HCT116 (cell line): ENCODE measurements around the gene CUZD1. TPM values are rescaled to one million over a fixed set of nuclear protein-coding genes. Genes with fewer than 3 reads are reported as not detected.

ENCODE experiments used
- ATAC-seq: fragments of 200-7000 bp; cut with Tn5 transposase; 2 replicates; pipeline ENCODE4 v1.9.1; 2020; ENCODE audit warnings: mild to moderate bottlenecking, moderate library complexity
- Bru-seq: library from RNA; stranded (reverse); fragments of 400-500 nt; gene quantifications from one replicate; lab custom pipeline; 2021; lab: Mats Ljungman, UMichigan
- BruChase-seq, 2 experiments: library from RNA; stranded (reverse); fragments of 400-500 nt; gene quantifications; one replicate each; lab custom pipeline; 2021; lab: Mats Ljungman, UMichigan
- BruUV-seq: library from RNA; stranded (reverse); fragments of 400-500 nt; replicated peaks from 2 replicates; lab custom pipeline; 2021; lab: Mats Ljungman, UMichigan
- CTCF ChIA-PET: fragments of 300-600 bp; sonication (Branson Sonifier 250); formaldehyde crosslinking; loops from one replicate; lab custom pipeline; 2021; ENCODE audit warnings: antibody characterized with exemption; lab: Charles Lee
- POLR2A ChIA-PET: fragments of 300-600, 350-600 bp; sonication (Branson Sonifier 250); formaldehyde crosslinking; loops from one replicate; lab custom pipeline; 2021; ENCODE audit warnings: antibody characterized with exemption; lab: Charles Lee
- RAD21 ChIA-PET, 2 experiments: fragments of 300-600 bp; sonication (Branson Sonifier 250); formaldehyde crosslinking; loops; one replicate each; lab custom pipeline; 2023; ENCODE audit warnings: low total read pairs in 2 of 2; ENCODE audit not compliant: uncharacterized antibody in 2 of 2, unreplicated experiment in 2 of 2, low non-redundant PET in 1 of 2; lab: Charles Lee
- DNase-seq: peaks from one replicate; pipeline ENCODE4 v3.0.0-alpha.2; 2010; ENCODE audit warnings: low read depth, low spot score
- H2AFZ ChIP-seq: fragments of 200-600 bp; shearing (Covaris generic), sonication (generic); 2 replicates; pipeline ENCODE4 v1.6.1; 2017; ENCODE audit warnings: low read depth, mixed run types, mixed read lengths, antibody characterized with exemption, low read length; ENCODE audit not compliant: poor library complexity, severe bottlenecking
- H3K27ac ChIP-seq: 2 replicates; pipeline ENCODE4 v1.5.1; 2012; ENCODE audit warnings: low read depth, low read length
- H3K27me3 ChIP-seq: fragments of 200-600 bp; sonication (generic); 2 replicates; pipeline ENCODE4 v1.6.1; 2016; ENCODE audit warnings: mixed run types, low read length, mixed read lengths; ENCODE audit not compliant: insufficient read depth
- H3K36me3 ChIP-seq, 2 experiments: fragments of 200-500 bp in 1 of 2; fragments of 200-600 bp in 1 of 2; sonication (Bioruptor generic) in 1 of 2; sonication (generic) in 1 of 2; 2 replicates each; pipeline versions ENCODE4 v1.5.1 to v1.6.1; 2014 to 2016; ENCODE audit warnings: low read length in 2 of 2, inconsistent platforms in 1 of 2, mixed read lengths in 1 of 2, mixed run types in 1 of 2; ENCODE audit not compliant: insufficient read depth in 2 of 2, control insufficient read depth in 1 of 2
- H3K4me1 ChIP-seq, 2 experiments: fragments of 200-600 bp in 1 of 2; sonication (generic) in 1 of 2; 2 replicates each; pipeline versions ENCODE4 v1.5.1 to v1.6.1; 2012 to 2017; ENCODE audit warnings: low read length in 2 of 2, inconsistent platforms in 1 of 2, mild to moderate bottlenecking in 1 of 2, mixed read lengths in 1 of 2, mixed run types in 1 of 2, moderate library complexity in 1 of 2; ENCODE audit not compliant: insufficient read depth in 2 of 2, control insufficient read depth in 1 of 2
- H3K4me2 ChIP-seq: fragments of 200-600 bp; sonication (generic); 2 replicates; pipeline ENCODE4 v1.6.1; 2017; ENCODE audit warnings: mixed run types, low read length, mixed read lengths
- H3K4me3 ChIP-seq, 2 experiments: fragments of 200-600 bp in 1 of 2; sonication (generic) in 1 of 2; replicated peaks in 1 of 2; 2 replicates each; pipeline ENCODE4 v1.5.1; 2011 to 2016; ENCODE audit warnings: low read length in 2 of 2, control low read depth in 1 of 2, low read depth in 1 of 2, mild to moderate bottlenecking in 1 of 2, mixed read lengths in 1 of 2, mixed run types in 1 of 2
- H3K79me2 ChIP-seq: fragments of 200-600 bp; sonication (generic); 2 replicates; pipeline ENCODE4 v1.6.1; 2017; ENCODE audit warnings: mild to moderate bottlenecking, mixed run types, low read length, moderate library complexity, mixed read lengths; ENCODE audit not compliant: insufficient read depth
- H3K9ac ChIP-seq: fragments of 200-600 bp; sonication (generic); 2 replicates; pipeline ENCODE4 v1.6.1; 2016; ENCODE audit warnings: low read length, mixed read lengths
- H3K9me2 ChIP-seq: fragments of 200-600 bp; sonication (generic), shearing (Covaris generic); 2 replicates; pipeline ENCODE4 v1.6.1; 2017; ENCODE audit warnings: mixed run types, mild to moderate bottlenecking, moderate library complexity; ENCODE audit not compliant: insufficient read depth
- H3K9me3 ChIP-seq, 2 experiments: fragments of 200-500 bp in 1 of 2; fragments of 200-600 bp in 1 of 2; sonication (Bioruptor generic) in 1 of 2; sonication (generic) in 1 of 2; 2 replicates each; pipeline ENCODE4 v1.6.1; 2014 to 2017; ENCODE audit warnings: low read length in 2 of 2, mixed read lengths in 2 of 2, inconsistent platforms in 1 of 2, low read depth in 1 of 2, mild to moderate bottlenecking in 1 of 2, mixed run types in 1 of 2, moderate library complexity in 1 of 2; ENCODE audit not compliant: control insufficient read depth in 1 of 2, insufficient read depth in 1 of 2
- H4K20me1 ChIP-seq: fragments of 200-600 bp; sonication (generic), shearing (Covaris generic); 2 replicates; pipeline ENCODE4 v1.6.1; 2017; ENCODE audit warnings: mixed run types, mild to moderate bottlenecking, moderate library complexity; ENCODE audit not compliant: insufficient read depth
- CEBPB ChIP-seq: IDR thresholded peaks from 2 replicates; pipeline ENCODE4 v1.6.1; 2012; ENCODE audit warnings: low read depth
- EZH2 ChIP-seq: fragments of 200-600 bp; sonication (generic); IDR thresholded peaks from 2 replicates; pipeline ENCODE4 v1.6.1; 2017; ENCODE audit warnings: antibody characterized with exemption, mixed run types
- EZH2phosphoT487 ChIP-seq: fragments of 200-600 bp; IDR thresholded peaks from 2 replicates; pipeline ENCODE4 v1.6.1; 2018; ENCODE audit warnings: antibody characterized with exemption, borderline replicate concordance
- FOSL1 ChIP-seq: IDR thresholded peaks from 2 replicates; pipeline ENCODE4 v1.6.1; 2012; ENCODE audit warnings: low read depth
- JUND ChIP-seq: IDR thresholded peaks from 2 replicates; pipeline ENCODE4 v1.6.1; 2012
- POLR2A ChIP-seq: IDR thresholded peaks from 2 replicates; pipeline ENCODE4 v1.7.0; 2011; ENCODE audit warnings: borderline replicate concordance; ENCODE audit not compliant: insufficient read depth, insufficient read length; ENCODE audit errors: extremely low read depth
- POLR2AphosphoS5 ChIP-seq: IDR thresholded peaks from 2 replicates; pipeline ENCODE4 v1.6.1; 2011; ENCODE audit warnings: mild to moderate bottlenecking, low read depth, low read length, moderate library complexity
- SIN3A ChIP-seq: IDR thresholded peaks from 2 replicates; pipeline ENCODE4 v1.6.1; 2012; ENCODE audit warnings: low read depth
- SP1 ChIP-seq: IDR thresholded peaks from 2 replicates; pipeline ENCODE4 v1.6.1; 2012; ENCODE audit warnings: low read depth
- SRF ChIP-seq: IDR thresholded peaks from 2 replicates; pipeline ENCODE4 v1.6.1; 2012; ENCODE audit warnings: low read depth
- TCF7L2 ChIP-seq: IDR thresholded peaks from 2 replicates; pipeline ENCODE4 v1.7.0; 2011; ENCODE audit warnings: borderline replicate concordance, inconsistent platforms; ENCODE audit not compliant: insufficient read depth, insufficient read length; ENCODE audit errors: extremely low read depth
- YY1 ChIP-seq: IDR thresholded peaks from 2 replicates; pipeline ENCODE4 v1.6.1; 2011; ENCODE audit warnings: low read length, low read depth, moderate library complexity, mild to moderate bottlenecking; ENCODE audit not compliant: insufficient replicate concordance; ENCODE audit errors: extremely low read depth
- ZFX ChIP-seq: fragments of 450-650 bp; IDR thresholded peaks from 2 replicates; pipeline ENCODE4 v1.6.1; 2017
- ZNF274 ChIP-seq: fragments of 200-500 bp; sonication (Bioruptor generic); IDR thresholded peaks from 2 replicates; pipeline ENCODE4 v1.6.1; 2014; ENCODE audit warnings: mild to moderate bottlenecking, low read depth, low read length, inconsistent platforms
- intact Hi-C: fragments of 100-400 bp; cut with micrococcal nuclease; formaldehyde crosslinking; loops from 2 replicates; pipeline ENCODE4 v1.10.0; 2022
- long read RNA-seq: library from polyadenylated mRNA; unstranded; transcript quantifications from one replicate; pipeline ENCODE4 v2.0.0, GENCODE V29; 2021; ENCODE audit not compliant: unreplicated experiment
- polyA plus RNA-seq: library from polyadenylated mRNA; unstranded; fragments of >200 nt; gene quantifications from 2 replicates; pipeline ENCODE4 v1.2.1, GENCODE V29; 2012; ENCODE audit warnings: missing spikeins
- total RNA-seq: library from RNA; stranded (reverse); gene quantifications from one replicate; pipeline ENCODE4 v1.2.1, GENCODE V29; 2021; ENCODE audit not compliant: unreplicated experiment
- TF ChIP-seq, protein P1 (sequence below): IDR thresholded peaks from 2 replicates; pipeline ENCODE4 v1.6.1; 2012; ENCODE audit warnings: low read depth
- TF ChIP-seq, protein P2 (sequence below): IDR thresholded peaks from 2 replicates; pipeline ENCODE4 v1.6.1; 2012
- TF ChIP-seq, protein P3 (sequence below), 3 experiments: fragments of 200-600 bp in 1 of 3; sonication (generic) in 1 of 3; IDR thresholded peaks in 2 of 3; conservative IDR thresholded peaks in 1 of 3; 2 replicates each; pipeline ENCODE4 v1.5.1; 2012 to 2017; ENCODE audit warnings: low read depth in 2 of 3, low read length in 2 of 3, antibody characterized with exemption in 1 of 3, borderline replicate concordance in 1 of 3, control low read depth in 1 of 3, mild to moderate bottlenecking in 1 of 3, mixed read lengths in 1 of 3, mixed run types in 1 of 3, moderate library complexity in 1 of 3; ENCODE audit not compliant: insufficient read depth in 1 of 3
- TF ChIP-seq, protein P4 (sequence below): IDR thresholded peaks from 2 replicates; pipeline ENCODE4 v1.6.1; 2012

The CUZD1 gene, protein sequence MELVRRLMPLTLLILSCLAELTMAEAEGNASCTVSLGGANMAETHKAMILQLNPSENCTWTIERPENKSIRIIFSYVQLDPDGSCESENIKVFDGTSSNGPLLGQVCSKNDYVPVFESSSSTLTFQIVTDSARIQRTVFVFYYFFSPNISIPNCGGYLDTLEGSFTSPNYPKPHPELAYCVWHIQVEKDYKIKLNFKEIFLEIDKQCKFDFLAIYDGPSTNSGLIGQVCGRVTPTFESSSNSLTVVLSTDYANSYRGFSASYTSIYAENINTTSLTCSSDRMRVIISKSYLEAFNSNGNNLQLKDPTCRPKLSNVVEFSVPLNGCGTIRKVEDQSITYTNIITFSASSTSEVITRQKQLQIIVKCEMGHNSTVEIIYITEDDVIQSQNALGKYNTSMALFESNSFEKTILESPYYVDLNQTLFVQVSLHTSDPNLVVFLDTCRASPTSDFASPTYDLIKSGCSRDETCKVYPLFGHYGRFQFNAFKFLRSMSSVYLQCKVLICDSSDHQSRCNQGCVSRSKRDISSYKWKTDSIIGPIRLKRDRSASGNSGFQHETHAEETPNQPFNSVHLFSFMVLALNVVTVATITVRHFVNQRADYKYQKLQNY
- total RNA-seq = 1.7 TPM
- 0.21 and 0.31 TPM in 2 replicates for polyA plus RNA-seq
- Bru-seq, nascent RNA = percentile 46 among the genes with signal in this experiment
- percentile 34 among the genes with signal in this experiment for BruChase-seq, experiment 1, labeled RNA remaining after a 6-hour chase
- BruChase-seq, experiment 2, labeled RNA remaining after a 2-hour chase = percentile 38 among the genes with signal in this experiment
- long read RNA-seq, partial matches to known transcripts = 1 of 1 reads
- long read RNA-seq, other reads (novel, unspliced or antisense) = 0 of 1 reads

DNA sequence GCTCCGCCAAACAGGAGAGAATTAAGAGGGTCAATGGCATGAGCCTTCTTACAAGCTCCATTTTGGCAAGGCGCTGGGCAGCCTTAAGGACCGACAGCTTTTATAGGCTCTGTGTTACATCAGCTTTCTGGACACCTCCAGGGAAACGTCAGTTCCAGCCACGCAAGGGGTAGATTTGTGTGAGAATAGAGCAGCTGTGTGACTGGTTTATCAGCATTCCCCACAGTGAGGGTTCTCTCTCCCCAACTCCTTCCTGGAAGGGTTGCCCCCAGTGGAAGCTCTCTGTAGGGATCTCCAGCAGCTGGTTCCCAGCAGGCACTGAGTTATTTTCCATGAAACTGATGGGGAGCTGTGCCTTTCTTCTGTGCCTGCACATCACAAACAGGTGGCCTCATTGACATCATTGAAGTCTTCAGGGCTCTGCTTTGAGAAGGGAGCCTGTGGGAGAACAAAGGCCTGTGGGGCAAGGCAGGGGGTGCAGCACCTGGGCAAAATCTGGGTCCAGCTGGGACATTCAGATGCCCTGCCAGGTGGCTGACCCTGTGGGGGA lies at the start of gene CUZD1:
Gene CUZD1, minus strand, starts transcription at position 75 of the 550 bp plus-strand sequence. Its CDS starts 14 bp downstream, at position 61.
- no peak within 1 kb of the TSS for H3K27ac ChIP-seq
- intact Hi-C loops = no loop called here
- H3K27me3 ChIP-seq = no peaks in the 10 kb centered on the region
- no peak within 1 kb of the TSS for H3K4me3 ChIP-seq
- ChIA-PET CTCF (no interaction called here), POLR2A (no interaction called here), RAD21 (no interaction called here)
- H3K9me2 ChIP-seq = no peaks in the 10 kb centered on the region
- H3K4me1 ChIP-seq = peaks cover 0 to 4% of the 10 kb centered on the region in 2 experiments; a peak in 2 of 4 replicates
- H3K9me3 ChIP-seq = no peaks in the 10 kb centered on the region; a peak in 1 of 4 replicates
- no peak within 1 kb of the TSS for H3K9ac ChIP-seq
- H4K20me1 ChIP-seq = no peaks in the 10 kb centered on the region
- DNase-seq (no peak), ATAC-seq (0 out of 2 replicates have a peak, but pooled peaks have one; percentile 17)
- no peak within 1 kb of the TSS for H3K4me2 ChIP-seq
- H3K79me2 ChIP-seq = no peaks in the 10 kb centered on the region; the same call in 1 of the 2 replicates
- BruUV-seq = no TSS peak
- no peak within 1 kb of the TSS for H2AFZ ChIP-seq
- no peaks in the 10 kb centered on the region for H3K36me3 ChIP-seq
- TF ChIP-seq POLR2A (no peak), EZH2phosphoT487 (no peak), TCF7L2 (no peak), YY1 (no peak), CEBPB (no peak), FOSL1 (no peak), ZFX (no peak), SRF (no peak), SIN3A (no peak), EZH2 (no peak), JUND (no peak), POLR2AphosphoS5 (no peak), ZNF274 (no peak), SP1 (no peak)
- TF ChIP-seq, protein P1, sequence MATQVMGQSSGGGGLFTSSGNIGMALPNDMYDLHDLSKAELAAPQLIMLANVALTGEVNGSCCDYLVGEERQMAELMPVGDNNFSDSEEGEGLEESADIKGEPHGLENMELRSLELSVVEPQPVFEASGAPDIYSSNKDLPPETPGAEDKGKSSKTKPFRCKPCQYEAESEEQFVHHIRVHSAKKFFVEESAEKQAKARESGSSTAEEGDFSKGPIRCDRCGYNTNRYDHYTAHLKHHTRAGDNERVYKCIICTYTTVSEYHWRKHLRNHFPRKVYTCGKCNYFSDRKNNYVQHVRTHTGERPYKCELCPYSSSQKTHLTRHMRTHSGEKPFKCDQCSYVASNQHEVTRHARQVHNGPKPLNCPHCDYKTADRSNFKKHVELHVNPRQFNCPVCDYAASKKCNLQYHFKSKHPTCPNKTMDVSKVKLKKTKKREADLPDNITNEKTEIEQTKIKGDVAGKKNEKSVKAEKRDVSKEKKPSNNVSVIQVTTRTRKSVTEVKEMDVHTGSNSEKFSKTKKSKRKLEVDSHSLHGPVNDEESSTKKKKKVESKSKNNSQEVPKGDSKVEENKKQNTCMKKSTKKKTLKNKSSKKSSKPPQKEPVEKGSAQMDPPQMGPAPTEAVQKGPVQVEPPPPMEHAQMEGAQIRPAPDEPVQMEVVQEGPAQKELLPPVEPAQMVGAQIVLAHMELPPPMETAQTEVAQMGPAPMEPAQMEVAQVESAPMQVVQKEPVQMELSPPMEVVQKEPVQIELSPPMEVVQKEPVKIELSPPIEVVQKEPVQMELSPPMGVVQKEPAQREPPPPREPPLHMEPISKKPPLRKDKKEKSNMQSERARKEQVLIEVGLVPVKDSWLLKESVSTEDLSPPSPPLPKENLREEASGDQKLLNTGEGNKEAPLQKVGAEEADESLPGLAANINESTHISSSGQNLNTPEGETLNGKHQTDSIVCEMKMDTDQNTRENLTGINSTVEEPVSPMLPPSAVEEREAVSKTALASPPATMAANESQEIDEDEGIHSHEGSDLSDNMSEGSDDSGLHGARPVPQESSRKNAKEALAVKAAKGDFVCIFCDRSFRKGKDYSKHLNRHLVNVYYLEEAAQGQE = no peak
- TF ChIP-seq, protein P2, sequence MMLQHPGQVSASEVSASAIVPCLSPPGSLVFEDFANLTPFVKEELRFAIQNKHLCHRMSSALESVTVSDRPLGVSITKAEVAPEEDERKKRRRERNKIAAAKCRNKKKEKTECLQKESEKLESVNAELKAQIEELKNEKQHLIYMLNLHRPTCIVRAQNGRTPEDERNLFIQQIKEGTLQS = no peak
- TF ChIP-seq, protein P3, sequence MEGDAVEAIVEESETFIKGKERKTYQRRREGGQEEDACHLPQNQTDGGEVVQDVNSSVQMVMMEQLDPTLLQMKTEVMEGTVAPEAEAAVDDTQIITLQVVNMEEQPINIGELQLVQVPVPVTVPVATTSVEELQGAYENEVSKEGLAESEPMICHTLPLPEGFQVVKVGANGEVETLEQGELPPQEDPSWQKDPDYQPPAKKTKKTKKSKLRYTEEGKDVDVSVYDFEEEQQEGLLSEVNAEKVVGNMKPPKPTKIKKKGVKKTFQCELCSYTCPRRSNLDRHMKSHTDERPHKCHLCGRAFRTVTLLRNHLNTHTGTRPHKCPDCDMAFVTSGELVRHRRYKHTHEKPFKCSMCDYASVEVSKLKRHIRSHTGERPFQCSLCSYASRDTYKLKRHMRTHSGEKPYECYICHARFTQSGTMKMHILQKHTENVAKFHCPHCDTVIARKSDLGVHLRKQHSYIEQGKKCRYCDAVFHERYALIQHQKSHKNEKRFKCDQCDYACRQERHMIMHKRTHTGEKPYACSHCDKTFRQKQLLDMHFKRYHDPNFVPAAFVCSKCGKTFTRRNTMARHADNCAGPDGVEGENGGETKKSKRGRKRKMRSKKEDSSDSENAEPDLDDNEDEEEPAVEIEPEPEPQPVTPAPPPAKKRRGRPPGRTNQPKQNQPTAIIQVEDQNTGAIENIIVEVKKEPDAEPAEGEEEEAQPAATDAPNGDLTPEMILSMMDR (IDR thresholded peaks at IDR 0.05 in 2 of 3, conservative IDR thresholded peaks at IDR 0.05 in 1 of 3; ENCODE audit: borderline replicate concordance in 1 of 3, insufficient read depth in 1 of 3, low read depth in 2 of 3, low read length in 2 of 3) = no peak
- TF ChIP-seq, protein P4, sequence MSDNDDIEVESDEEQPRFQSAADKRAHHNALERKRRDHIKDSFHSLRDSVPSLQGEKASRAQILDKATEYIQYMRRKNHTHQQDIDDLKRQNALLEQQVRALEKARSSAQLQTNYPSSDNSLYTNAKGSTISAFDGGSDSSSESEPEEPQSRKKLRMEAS = no peak
